C4-2B (cell line): Measurements from ENCODE around the gene CADM1.

Experiments
- ZFX ChIP-seq: fragments of 450-650 bp; IDR thresholded peaks from 2 replicates; pipeline ENCODE4 v1.6.1; 2017
- TF ChIP-seq, protein P1 (sequence below): fragments of 450-650 bp; conservative IDR thresholded peaks from 2 replicates; pipeline ENCODE4 v1.5.1; 2017; ENCODE audit warnings: mild to moderate bottlenecking

DNA sequence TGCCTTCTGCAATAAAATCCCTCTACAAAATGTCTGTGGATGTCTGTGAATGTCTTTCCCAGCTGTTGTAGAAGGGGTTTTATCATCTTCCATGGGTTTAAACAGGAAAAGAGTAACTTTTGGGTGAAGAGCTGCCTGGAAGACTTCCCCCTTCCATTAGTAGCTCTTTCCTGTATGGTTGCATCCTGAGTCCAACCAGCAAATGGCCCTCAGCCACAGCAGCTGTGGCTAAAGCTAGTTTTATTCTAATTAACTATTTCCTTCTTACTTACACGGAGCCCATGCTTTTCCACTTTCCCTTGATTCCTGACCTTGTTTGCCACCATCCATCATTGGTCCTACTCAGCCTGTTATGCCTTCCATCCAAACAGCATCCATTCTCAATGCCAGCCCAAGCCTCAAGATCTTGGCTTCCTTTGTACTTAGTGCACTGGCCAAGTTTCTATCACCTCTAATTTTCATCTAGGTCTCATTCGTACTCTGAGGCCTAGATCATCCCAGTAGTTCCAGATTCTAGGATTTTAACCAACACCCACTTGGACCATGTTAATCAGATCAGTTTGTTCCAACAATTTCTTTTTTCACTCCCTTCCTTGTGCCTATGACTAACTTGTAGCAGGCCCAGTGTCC, 41.5 kb upstream of the CADM1 start:
- TF ChIP-seq, protein P1, sequence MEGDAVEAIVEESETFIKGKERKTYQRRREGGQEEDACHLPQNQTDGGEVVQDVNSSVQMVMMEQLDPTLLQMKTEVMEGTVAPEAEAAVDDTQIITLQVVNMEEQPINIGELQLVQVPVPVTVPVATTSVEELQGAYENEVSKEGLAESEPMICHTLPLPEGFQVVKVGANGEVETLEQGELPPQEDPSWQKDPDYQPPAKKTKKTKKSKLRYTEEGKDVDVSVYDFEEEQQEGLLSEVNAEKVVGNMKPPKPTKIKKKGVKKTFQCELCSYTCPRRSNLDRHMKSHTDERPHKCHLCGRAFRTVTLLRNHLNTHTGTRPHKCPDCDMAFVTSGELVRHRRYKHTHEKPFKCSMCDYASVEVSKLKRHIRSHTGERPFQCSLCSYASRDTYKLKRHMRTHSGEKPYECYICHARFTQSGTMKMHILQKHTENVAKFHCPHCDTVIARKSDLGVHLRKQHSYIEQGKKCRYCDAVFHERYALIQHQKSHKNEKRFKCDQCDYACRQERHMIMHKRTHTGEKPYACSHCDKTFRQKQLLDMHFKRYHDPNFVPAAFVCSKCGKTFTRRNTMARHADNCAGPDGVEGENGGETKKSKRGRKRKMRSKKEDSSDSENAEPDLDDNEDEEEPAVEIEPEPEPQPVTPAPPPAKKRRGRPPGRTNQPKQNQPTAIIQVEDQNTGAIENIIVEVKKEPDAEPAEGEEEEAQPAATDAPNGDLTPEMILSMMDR = no peak
- no peak for TF ChIP-seq ZFX
